HCT116 (cell line): ENCODE measurements around the gene SLC22A2. TPM values are rescaled to one million over a fixed set of nuclear protein-coding genes. Genes with fewer than 3 reads are reported as not detected.

ENCODE experiments used
- ATAC-seq: fragments of 200-7000 bp; cut with Tn5 transposase; 2 replicates; pipeline ENCODE4 v1.9.1; 2020; ENCODE audit warnings: mild to moderate bottlenecking, moderate library complexity
- BruUV-seq: library from RNA; stranded (reverse); fragments of 400-500 nt; replicated peaks from 2 replicates; lab custom pipeline; 2021; lab: Mats Ljungman, UMichigan
- CTCF ChIA-PET: fragments of 300-600 bp; sonication (Branson Sonifier 250); formaldehyde crosslinking; loops from one replicate; lab custom pipeline; 2021; ENCODE audit warnings: antibody characterized with exemption; lab: Charles Lee
- POLR2A ChIA-PET: fragments of 300-600, 350-600 bp; sonication (Branson Sonifier 250); formaldehyde crosslinking; loops from one replicate; lab custom pipeline; 2021; ENCODE audit warnings: antibody characterized with exemption; lab: Charles Lee
- RAD21 ChIA-PET, 2 experiments: fragments of 300-600 bp; sonication (Branson Sonifier 250); formaldehyde crosslinking; loops; one replicate each; lab custom pipeline; 2023; ENCODE audit warnings: low total read pairs in 2 of 2; ENCODE audit not compliant: uncharacterized antibody in 2 of 2, unreplicated experiment in 2 of 2, low non-redundant PET in 1 of 2; lab: Charles Lee
- DNase-seq: peaks from one replicate; pipeline ENCODE4 v3.0.0-alpha.2; 2010; ENCODE audit warnings: low read depth, low spot score
- H2AFZ ChIP-seq: fragments of 200-600 bp; shearing (Covaris generic), sonication (generic); 2 replicates; pipeline ENCODE4 v1.6.1; 2017; ENCODE audit warnings: low read depth, mixed run types, mixed read lengths, antibody characterized with exemption, low read length; ENCODE audit not compliant: poor library complexity, severe bottlenecking
- H3K27ac ChIP-seq: 2 replicates; pipeline ENCODE4 v1.5.1; 2012; ENCODE audit warnings: low read depth, low read length
- H3K27me3 ChIP-seq: fragments of 200-600 bp; sonication (generic); 2 replicates; pipeline ENCODE4 v1.6.1; 2016; ENCODE audit warnings: mixed run types, low read length, mixed read lengths; ENCODE audit not compliant: insufficient read depth
- H3K36me3 ChIP-seq, 2 experiments: fragments of 200-500 bp in 1 of 2; fragments of 200-600 bp in 1 of 2; sonication (Bioruptor generic) in 1 of 2; sonication (generic) in 1 of 2; 2 replicates each; pipeline versions ENCODE4 v1.5.1 to v1.6.1; 2014 to 2016; ENCODE audit warnings: low read length in 2 of 2, inconsistent platforms in 1 of 2, mixed read lengths in 1 of 2, mixed run types in 1 of 2; ENCODE audit not compliant: insufficient read depth in 2 of 2, control insufficient read depth in 1 of 2
- H3K4me1 ChIP-seq, 2 experiments: fragments of 200-600 bp in 1 of 2; sonication (generic) in 1 of 2; 2 replicates each; pipeline versions ENCODE4 v1.5.1 to v1.6.1; 2012 to 2017; ENCODE audit warnings: low read length in 2 of 2, inconsistent platforms in 1 of 2, mild to moderate bottlenecking in 1 of 2, mixed read lengths in 1 of 2, mixed run types in 1 of 2, moderate library complexity in 1 of 2; ENCODE audit not compliant: insufficient read depth in 2 of 2, control insufficient read depth in 1 of 2
- H3K4me2 ChIP-seq: fragments of 200-600 bp; sonication (generic); 2 replicates; pipeline ENCODE4 v1.6.1; 2017; ENCODE audit warnings: mixed run types, low read length, mixed read lengths
- H3K4me3 ChIP-seq, 2 experiments: fragments of 200-600 bp in 1 of 2; sonication (generic) in 1 of 2; replicated peaks in 1 of 2; 2 replicates each; pipeline ENCODE4 v1.5.1; 2011 to 2016; ENCODE audit warnings: low read length in 2 of 2, control low read depth in 1 of 2, low read depth in 1 of 2, mild to moderate bottlenecking in 1 of 2, mixed read lengths in 1 of 2, mixed run types in 1 of 2
- H3K79me2 ChIP-seq: fragments of 200-600 bp; sonication (generic); 2 replicates; pipeline ENCODE4 v1.6.1; 2017; ENCODE audit warnings: mild to moderate bottlenecking, mixed run types, low read length, moderate library complexity, mixed read lengths; ENCODE audit not compliant: insufficient read depth
- H3K9ac ChIP-seq: fragments of 200-600 bp; sonication (generic); 2 replicates; pipeline ENCODE4 v1.6.1; 2016; ENCODE audit warnings: low read length, mixed read lengths
- H3K9me2 ChIP-seq: fragments of 200-600 bp; sonication (generic), shearing (Covaris generic); 2 replicates; pipeline ENCODE4 v1.6.1; 2017; ENCODE audit warnings: mixed run types, mild to moderate bottlenecking, moderate library complexity; ENCODE audit not compliant: insufficient read depth
- H3K9me3 ChIP-seq, 2 experiments: fragments of 200-500 bp in 1 of 2; fragments of 200-600 bp in 1 of 2; sonication (Bioruptor generic) in 1 of 2; sonication (generic) in 1 of 2; 2 replicates each; pipeline ENCODE4 v1.6.1; 2014 to 2017; ENCODE audit warnings: low read length in 2 of 2, mixed read lengths in 2 of 2, inconsistent platforms in 1 of 2, low read depth in 1 of 2, mild to moderate bottlenecking in 1 of 2, mixed run types in 1 of 2, moderate library complexity in 1 of 2; ENCODE audit not compliant: control insufficient read depth in 1 of 2, insufficient read depth in 1 of 2
- H4K20me1 ChIP-seq: fragments of 200-600 bp; sonication (generic), shearing (Covaris generic); 2 replicates; pipeline ENCODE4 v1.6.1; 2017; ENCODE audit warnings: mixed run types, mild to moderate bottlenecking, moderate library complexity; ENCODE audit not compliant: insufficient read depth
- CBX3 ChIP-seq: IDR thresholded peaks from 2 replicates; pipeline ENCODE4 v1.6.1; 2012; ENCODE audit warnings: low read depth
- CTCF ChIP-seq, 3 experiments: fragments of 200-600 bp in 1 of 3; sonication (generic) in 1 of 3; IDR thresholded peaks in 2 of 3; conservative IDR thresholded peaks in 1 of 3; 2 replicates each; pipeline ENCODE4 v1.5.1; 2012 to 2017; ENCODE audit warnings: low read depth in 2 of 3, low read length in 2 of 3, antibody characterized with exemption in 1 of 3, borderline replicate concordance in 1 of 3, control low read depth in 1 of 3, mild to moderate bottlenecking in 1 of 3, mixed read lengths in 1 of 3, mixed run types in 1 of 3, moderate library complexity in 1 of 3; ENCODE audit not compliant: insufficient read depth in 1 of 3
- EGR1 ChIP-seq: IDR thresholded peaks from 2 replicates; pipeline ENCODE4 v1.6.1; 2012; ENCODE audit warnings: low read depth
- JUND ChIP-seq: IDR thresholded peaks from 2 replicates; pipeline ENCODE4 v1.6.1; 2012
- MAX ChIP-seq: IDR thresholded peaks from 2 replicates; pipeline ENCODE4 v1.6.1; 2012
- POLR2A ChIP-seq: IDR thresholded peaks from 2 replicates; pipeline ENCODE4 v1.7.0; 2011; ENCODE audit warnings: borderline replicate concordance; ENCODE audit not compliant: insufficient read depth, insufficient read length; ENCODE audit errors: extremely low read depth
- POLR2AphosphoS5 ChIP-seq: IDR thresholded peaks from 2 replicates; pipeline ENCODE4 v1.6.1; 2011; ENCODE audit warnings: mild to moderate bottlenecking, low read depth, low read length, moderate library complexity
- RAD21 ChIP-seq: IDR thresholded peaks from 2 replicates; pipeline ENCODE4 v1.6.1; 2012; ENCODE audit warnings: low read depth, mild to moderate bottlenecking
- SIN3A ChIP-seq: IDR thresholded peaks from 2 replicates; pipeline ENCODE4 v1.6.1; 2012; ENCODE audit warnings: low read depth
- TCF7L2 ChIP-seq: IDR thresholded peaks from 2 replicates; pipeline ENCODE4 v1.7.0; 2011; ENCODE audit warnings: borderline replicate concordance, inconsistent platforms; ENCODE audit not compliant: insufficient read depth, insufficient read length; ENCODE audit errors: extremely low read depth
- YY1 ChIP-seq: IDR thresholded peaks from 2 replicates; pipeline ENCODE4 v1.6.1; 2011; ENCODE audit warnings: low read length, low read depth, moderate library complexity, mild to moderate bottlenecking; ENCODE audit not compliant: insufficient replicate concordance; ENCODE audit errors: extremely low read depth
- ZBTB33 ChIP-seq: IDR thresholded peaks from 2 replicates; pipeline ENCODE4 v1.6.1; 2011; ENCODE audit warnings: mild to moderate bottlenecking, low read length, moderate library complexity; ENCODE audit not compliant: insufficient replicate concordance; ENCODE audit errors: extremely low read depth
- intact Hi-C: fragments of 100-400 bp; cut with micrococcal nuclease; formaldehyde crosslinking; loops from 2 replicates; pipeline ENCODE4 v1.10.0; 2022
- total RNA-seq: library from RNA; stranded (reverse); gene quantifications from one replicate; pipeline ENCODE4 v1.2.1, GENCODE V29; 2021; ENCODE audit not compliant: unreplicated experiment

The SLC22A2 gene
- total RNA-seq, 1 experiment from 2014 or later, result not detected

- Histone ChIP-seq H3K36me3 (no peaks in the 10 kb centered on the region), H3K9ac (no peak overlapping the region), H3K27me3 (no peaks in the 10 kb centered on the region), H3K9me2 (no peaks in the 10 kb centered on the region), H3K27ac (no peak overlapping the region), H2AFZ (no peak overlapping the region), H3K4me2 (no peak overlapping the region), H3K4me3 (no peak overlapping the region), H3K9me3 (no peaks in the 10 kb centered on the region), H3K4me1 (peaks cover 0 to 8% of the 10 kb centered on the region in 2 experiments; a peak in 2 of 4 replicates), H3K79me2 (no peaks in the 10 kb centered on the region), H4K20me1 (no peaks in the 10 kb centered on the region)
- RAD21 ChIA-PET, result no interaction called here
- POLR2A ChIA-PET, result no interaction called here
- intact Hi-C loops, result loop anchor here (5.0 to 10.0 kb wide), 2 partner anchors 163 to 436 kb away; no protein-coding TSS in a partner anchor
- TF ChIP-seq MAX (no peak), CBX3 (no peak), TCF7L2 (no peak), JUND (no peak), ZBTB33 (no peak), POLR2AphosphoS5 (no peak), SIN3A (no peak), EGR1 (no peak), POLR2A (no peak), CTCF (IDR thresholded peaks at IDR 0.05 in 2 of 3, conservative IDR thresholded peaks at IDR 0.05 in 1 of 3; ENCODE audit: borderline replicate concordance in 1 of 3, insufficient read depth in 1 of 3, low read depth in 2 of 3, low read length in 2 of 3) (no peak), YY1 (no peak), RAD21 (no peak)
- CTCF ChIA-PET, result interaction anchor here (2.3 kb wide), 1 partner anchor 77 kb away, joined by 10 read pairs; no protein-coding TSS in a partner anchor
- no peak for DNase-seq
- BruUV-seq, result no TSS peak
- ATAC-seq, result no peak
Measured at GRCh38 chr6:160298121-160298520, 39.5 kb upstream of the SLC22A2 start.
